CD8-positive, alpha-beta memory T cell (primary cell): Measurements from ENCODE around the gene XRCC4. TPM values are rescaled to one million over a fixed set of nuclear protein-coding genes. Genes with fewer than 3 reads are reported as not detected.

Experiments used
- CTCF ChIA-PET: fragments of 350-600 bp; sonication (Branson Sonifier 250); formaldehyde crosslinking; loops from one replicate; lab custom pipeline; 2021; ENCODE audit warnings: antibody characterized with exemption; lab: Charles Lee
- POLR2A ChIA-PET: fragments of 350-600 bp; sonication (Branson Sonifier 250); formaldehyde crosslinking; loops from one replicate; lab custom pipeline; 2021; ENCODE audit warnings: antibody characterized with exemption; lab: Charles Lee
- DNase-seq, 5 donors: peaks; one replicate each; pipeline versions ENCODE4 v3.0.0 to v3.0.0-alpha.2; 2020 to 2022; ENCODE audit warnings: mixed read lengths in 1 of 5
- H3K27ac ChIP-seq: one replicate; pipeline ENCODE4 v1.7.0; 2013; ENCODE audit warnings: low read depth, mild to moderate bottlenecking, low read length, moderate library complexity
- H3K27me3 ChIP-seq: 2 replicates; pipeline ENCODE4 v1.7.0; 2013; ENCODE audit warnings: low read length, mild to moderate bottlenecking; ENCODE audit not compliant: insufficient read depth, poor library complexity, severe bottlenecking
- H3K36me3 ChIP-seq: 2 replicates; pipeline ENCODE4 v1.7.0; 2013; ENCODE audit warnings: mild to moderate bottlenecking, low read length, moderate library complexity; ENCODE audit not compliant: insufficient read depth
- H3K4me1 ChIP-seq: 2 replicates; pipeline ENCODE4 v1.7.0; 2013; ENCODE audit warnings: mild to moderate bottlenecking, low read length, moderate library complexity; ENCODE audit not compliant: insufficient read depth
- H3K4me3 ChIP-seq: 2 replicates; pipeline ENCODE4 v1.7.0; 2013; ENCODE audit warnings: mild to moderate bottlenecking, low read length
- H3K9me3 ChIP-seq: 2 replicates; pipeline ENCODE4 v1.7.0; 2013; ENCODE audit warnings: mild to moderate bottlenecking, low read length
- H3K27ac Mint-ChIP-seq, 8 donors: one replicate each; pipeline ENCODE4 v1.8.0; 2020 to 2021; ENCODE audit warnings: mixed read lengths in 8 of 8, mild to moderate bottlenecking in 6 of 8, inconsistent platforms in 3 of 8, moderate library complexity in 3 of 8
- H3K27me3 Mint-ChIP-seq, 2 donors: one replicate each; pipeline ENCODE4 v1.8.0; 2020 to 2021; ENCODE audit warnings: mixed read lengths in 2 of 2, mild to moderate bottlenecking in 1 of 2, moderate library complexity in 1 of 2
- H3K36me3 Mint-ChIP-seq, 3 donors: one replicate each; pipeline ENCODE4 v1.8.0; 2020 to 2021; ENCODE audit warnings: mixed read lengths in 3 of 3, inconsistent platforms in 1 of 3, mild to moderate bottlenecking in 1 of 3
- H3K4me1 Mint-ChIP-seq, 3 donors: one replicate each; pipeline ENCODE4 v1.8.0; 2020 to 2021; ENCODE audit warnings: mixed read lengths in 3 of 3, inconsistent platforms in 1 of 3, mild to moderate bottlenecking in 1 of 3
- H3K4me3 Mint-ChIP-seq, 7 donors: one replicate each; pipeline ENCODE4 v1.8.0; 2020 to 2021; ENCODE audit warnings: mixed read lengths in 7 of 7, mild to moderate bottlenecking in 6 of 7, moderate library complexity in 4 of 7, inconsistent platforms in 2 of 7
- H3K9me3 Mint-ChIP-seq, 5 donors: one replicate each; pipeline ENCODE4 v1.8.0; 2020 to 2022; ENCODE audit warnings: mixed read lengths in 5 of 5, mild to moderate bottlenecking in 3 of 5, moderate library complexity in 2 of 5, inconsistent platforms in 1 of 5
- polyA plus RNA-seq: library from polyadenylated mRNA; unstranded; fragments of 300-500 nt; fragmentation: Illumina TruSeq; gene quantifications from one replicate; pipeline ENCODE4 v1.2.3, GENCODE V29; 2021
- total RNA-seq, 2 experiments: library from RNA; stranded (reverse); gene quantifications; one replicate each; pipeline ENCODE4 v1.2.3, GENCODE V29; 2021

The XRCC4 gene
- total and polyA plus RNA-seq, 3 experiments from 2014 or later = 6.9 to 10.0 (median 8.3) TPM

DNA sequence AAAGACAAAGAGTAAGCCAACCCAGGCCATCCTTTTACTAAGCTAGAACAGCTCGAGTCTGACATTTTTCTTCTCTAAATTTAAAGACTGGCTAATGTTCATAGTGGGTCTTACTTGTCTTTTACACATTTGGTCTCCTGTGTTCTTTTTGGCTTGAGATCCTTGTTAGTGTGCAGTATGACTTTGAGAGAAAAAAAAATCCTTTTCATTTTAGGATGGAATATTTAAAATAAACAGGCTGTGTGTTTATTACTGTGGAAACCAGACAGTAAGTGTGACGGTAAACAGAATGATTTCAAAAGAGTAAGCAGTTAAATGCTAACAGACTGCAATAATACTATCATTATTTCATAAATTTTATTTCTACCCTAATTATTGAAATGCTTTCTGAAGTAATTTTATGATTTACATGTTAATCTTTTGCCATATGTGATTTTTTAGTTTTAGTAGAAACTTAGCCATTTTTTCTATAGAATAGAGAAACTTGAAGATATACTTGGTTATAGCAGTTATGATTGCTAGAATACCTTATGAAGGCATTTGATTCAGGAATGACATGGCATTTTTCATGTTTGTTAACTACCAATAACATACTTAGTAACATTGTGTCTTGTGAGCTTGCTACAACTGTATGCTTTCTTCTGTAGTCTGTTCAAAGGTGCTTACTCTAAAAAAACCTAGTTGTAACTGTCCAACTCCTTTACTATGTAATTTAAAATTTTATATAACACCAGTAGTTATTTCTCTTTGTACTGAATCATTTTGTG is 92.4 kb downstream of the XRCC4 start:
- peaks cover 0 to 9% (median 3%) of the 10 kb centered on the region in 3 donors for H3K36me3 Mint-ChIP-seq
- H3K27ac ChIP-seq = no peak overlapping the region
- H3K4me3 Mint-ChIP-seq = no peak overlapping the region
- CTCF ChIA-PET = no interaction called here
- H3K4me1 Mint-ChIP-seq = no peaks in the 10 kb centered on the region
- H3K27me3 ChIP-seq = no peaks in the 10 kb centered on the region
- no peak for DNase-seq
- H3K36me3 ChIP-seq = no peaks in the 10 kb centered on the region
- no peaks in the 10 kb centered on the region for H3K27me3 Mint-ChIP-seq
- no peak overlapping the region for H3K27ac Mint-ChIP-seq
- H3K4me3 ChIP-seq = no peak overlapping the region
- H3K9me3 ChIP-seq = no peaks in the 10 kb centered on the region
- POLR2A ChIA-PET = no interaction called here
- no peaks in the 10 kb centered on the region for H3K4me1 ChIP-seq
- no peaks in the 10 kb centered on the region for H3K9me3 Mint-ChIP-seq

DNA sequence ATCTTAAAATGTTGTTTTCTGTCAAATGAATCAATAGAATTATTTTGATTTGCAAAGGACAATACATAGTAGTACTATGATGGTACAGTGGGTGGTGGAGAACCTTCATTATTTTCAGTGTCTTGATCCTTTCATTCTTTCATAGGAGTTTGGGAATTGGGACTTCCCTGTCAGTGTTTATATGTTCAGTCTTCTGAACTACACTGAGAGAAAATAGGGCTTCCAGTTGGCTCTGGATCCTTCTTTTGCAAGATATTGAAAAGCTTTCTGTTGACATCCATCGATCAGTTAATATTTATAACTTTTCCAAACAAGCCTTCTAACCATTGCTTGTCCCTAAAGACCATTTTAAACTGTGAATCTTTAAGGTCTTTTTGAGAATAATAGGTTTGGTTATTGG is 94.7 kb downstream of the XRCC4 start:
- no peaks in the 10 kb centered on the region for H3K9me3 Mint-ChIP-seq
- H3K27ac ChIP-seq = no peak overlapping the region
- POLR2A ChIA-PET = no interaction called here
- H3K36me3 ChIP-seq = no peaks in the 10 kb centered on the region
- peaks cover 0 to 7% (median 3%) of the 10 kb centered on the region in 3 donors for H3K36me3 Mint-ChIP-seq
- H3K4me1 ChIP-seq = no peaks in the 10 kb centered on the region
- H3K27ac Mint-ChIP-seq = no peak overlapping the region
- H3K4me3 Mint-ChIP-seq = no peak overlapping the region
- CTCF ChIA-PET = no interaction called here
- H3K27me3 ChIP-seq = no peaks in the 10 kb centered on the region
- H3K4me1 Mint-ChIP-seq = no peaks in the 10 kb centered on the region
- H3K9me3 ChIP-seq = no peaks in the 10 kb centered on the region
- no peaks in the 10 kb centered on the region for H3K27me3 Mint-ChIP-seq
- H3K4me3 ChIP-seq = no peak overlapping the region
- DNase-seq = no peak

DNA sequence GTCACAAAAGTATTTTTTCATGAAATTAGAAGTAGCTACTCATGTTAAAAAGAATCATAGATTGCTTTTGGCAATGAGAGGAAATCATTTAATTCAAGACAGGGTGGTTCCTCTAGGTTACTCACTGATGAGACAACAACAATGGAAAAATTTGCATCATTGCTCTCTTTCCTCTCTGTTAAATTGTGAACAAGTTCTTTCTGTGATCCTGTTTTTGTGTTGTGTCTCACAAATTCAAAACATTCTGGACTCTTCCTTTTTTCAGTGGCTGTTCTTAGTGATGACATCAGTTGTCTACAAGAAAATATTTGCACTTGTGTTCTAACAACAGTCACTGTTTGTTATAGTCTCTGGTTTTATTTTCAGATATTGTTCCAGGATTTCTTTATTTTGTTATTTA is 95.3 kb downstream of the XRCC4 start:
- Histone ChIP-seq H3K4me3 (no peak overlapping the region), H3K9me3 (no peaks in the 10 kb centered on the region), H3K36me3 (no peaks in the 10 kb centered on the region), H3K27ac (no peak overlapping the region), H3K27me3 (no peaks in the 10 kb centered on the region), H3K4me1 (no peaks in the 10 kb centered on the region)
- H3K36me3 Mint-ChIP-seq = peaks cover 0 to under 1% (median 0%) of the 10 kb centered on the region in 3 donors
- H3K9me3 Mint-ChIP-seq = no peaks in the 10 kb centered on the region
- POLR2A ChIA-PET = no interaction called here
- H3K27ac Mint-ChIP-seq = no peak overlapping the region
- no peak overlapping the region for H3K4me3 Mint-ChIP-seq
- no peaks in the 10 kb centered on the region for H3K4me1 Mint-ChIP-seq
- DNase-seq = no peak
- H3K27me3 Mint-ChIP-seq = no peaks in the 10 kb centered on the region
- CTCF ChIA-PET = no interaction called here

DNA sequence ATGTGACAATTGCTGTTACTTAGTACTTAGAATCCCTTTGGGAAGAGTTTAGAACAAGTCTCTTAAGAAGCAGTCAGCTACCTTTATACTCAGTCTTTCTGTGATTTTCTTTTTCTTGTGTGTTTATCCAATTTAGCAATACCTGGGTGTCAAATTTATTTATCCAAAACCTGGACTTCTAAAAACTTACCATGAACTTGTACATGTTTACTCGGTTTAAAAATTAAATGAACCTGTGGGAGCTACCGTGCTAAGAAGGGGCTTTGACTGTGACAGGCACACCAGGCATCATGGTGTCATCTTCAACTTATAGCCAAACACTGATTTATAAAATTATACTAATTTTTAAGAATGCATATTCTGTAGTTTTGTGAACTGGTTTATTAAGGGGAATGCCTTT is 96.5 kb downstream of the XRCC4 start:
- POLR2A ChIA-PET = no interaction called here
- no peaks in the 10 kb centered on the region for H3K4me1 Mint-ChIP-seq
- no peak for DNase-seq
- Histone ChIP-seq H3K4me1 (no peaks in the 10 kb centered on the region), H3K36me3 (no peaks in the 10 kb centered on the region), H3K27ac (no peak overlapping the region), H3K27me3 (no peaks in the 10 kb centered on the region), H3K9me3 (no peaks in the 10 kb centered on the region), H3K4me3 (no peak overlapping the region)
- CTCF ChIA-PET = no interaction called here
- H3K9me3 Mint-ChIP-seq = no peaks in the 10 kb centered on the region
- no peaks in the 10 kb centered on the region for H3K27me3 Mint-ChIP-seq
- no peak overlapping the region for H3K4me3 Mint-ChIP-seq
- H3K36me3 Mint-ChIP-seq = no peaks in the 10 kb centered on the region
- no peak overlapping the region for H3K27ac Mint-ChIP-seq

DNA sequence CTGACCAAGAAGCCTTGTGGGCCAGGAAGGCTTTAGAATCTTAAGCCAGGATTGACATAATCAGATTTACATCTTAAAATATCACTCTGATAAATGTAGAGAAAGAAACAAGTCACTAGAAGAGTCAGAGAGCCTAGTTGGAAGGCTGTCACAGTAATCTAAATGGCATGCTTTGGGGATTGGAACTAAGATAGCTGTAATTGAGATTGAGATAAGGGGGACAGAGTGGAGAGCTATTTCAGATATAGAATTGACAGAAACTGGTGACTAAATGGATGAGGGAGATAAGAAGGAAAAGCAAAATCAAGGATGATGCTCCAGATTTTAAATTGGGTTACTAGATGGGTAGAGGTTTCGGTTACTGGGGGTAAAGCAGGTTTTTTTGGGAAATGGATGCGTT is 100.5 kb downstream of the XRCC4 start:
- Mint-ChIP-seq H3K4me3 (no peak overlapping the region), H3K4me1 (no peaks in the 10 kb centered on the region), H3K36me3 (no peaks in the 10 kb centered on the region), H3K27ac (no peak overlapping the region), H3K27me3 (no peaks in the 10 kb centered on the region), H3K9me3 (no peaks in the 10 kb centered on the region)
- H3K4me3 ChIP-seq = no peak overlapping the region
- no peak for DNase-seq
- no peaks in the 10 kb centered on the region for H3K4me1 ChIP-seq
- H3K27ac ChIP-seq = no peak overlapping the region
- CTCF ChIA-PET = no interaction called here
- H3K9me3 ChIP-seq = no peaks in the 10 kb centered on the region
- no peaks in the 10 kb centered on the region for H3K36me3 ChIP-seq
- H3K27me3 ChIP-seq = no peaks in the 10 kb centered on the region
- POLR2A ChIA-PET = no interaction called here

DNA sequence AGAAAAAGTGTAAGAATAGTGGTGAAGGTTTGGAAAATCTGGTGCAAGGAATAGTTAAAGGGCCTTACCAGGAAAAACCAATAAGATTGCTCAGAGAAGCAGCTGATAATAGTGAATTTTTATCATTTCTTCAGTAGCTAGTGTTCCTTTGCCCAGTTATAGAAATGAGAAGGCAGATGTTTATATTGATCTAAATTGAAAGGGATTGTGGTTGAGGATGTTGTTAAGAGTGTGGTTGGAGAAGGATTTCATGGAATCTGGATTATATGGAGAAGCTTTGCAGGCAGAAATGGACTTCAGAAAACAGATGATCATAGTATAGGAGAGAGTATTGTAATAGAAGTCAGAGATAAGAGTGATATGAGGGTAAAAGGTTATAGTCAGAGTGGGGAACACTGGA is 102.6 kb downstream of the XRCC4 start:
- H3K36me3 Mint-ChIP-seq = peaks cover 0 to 9% (median 0%) of the 10 kb centered on the region in 3 donors

DNA sequence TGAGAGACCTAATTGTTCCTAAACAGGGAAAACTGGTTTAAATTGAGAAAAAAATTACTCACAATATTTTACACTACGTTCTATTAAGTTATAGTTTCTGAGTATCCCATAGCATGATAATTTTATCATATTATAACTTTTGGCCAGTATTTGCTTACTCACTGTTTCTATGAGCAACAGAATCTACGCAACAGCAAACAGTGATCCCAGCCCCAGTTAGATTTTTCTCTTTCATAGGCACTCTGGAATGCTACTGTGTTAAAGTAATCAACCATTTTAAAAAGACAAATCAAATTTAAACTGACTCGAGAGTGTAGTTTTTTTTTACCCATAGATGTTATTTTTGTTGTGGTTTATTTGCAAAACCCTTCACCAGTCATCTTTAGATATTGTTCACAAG is 107.2 kb downstream of the XRCC4 start:
- Histone ChIP-seq H3K9me3 (no peaks in the 10 kb centered on the region), H3K4me1 (no peaks in the 10 kb centered on the region), H3K27ac (no peak overlapping the region), H3K36me3 (no peaks in the 10 kb centered on the region), H3K4me3 (no peak overlapping the region), H3K27me3 (no peaks in the 10 kb centered on the region)
- DNase-seq = no peak
- ChIA-PET POLR2A (no interaction called here), CTCF (no interaction called here)
- Mint-ChIP-seq H3K27me3 (no peaks in the 10 kb centered on the region), H3K36me3 (peaks cover 0 to 11% (median 0%) of the 10 kb centered on the region in 3 donors), H3K9me3 (peaks cover 0 to 8% (median 0%) of the 10 kb centered on the region in 5 donors), H3K27ac (no peak overlapping the region), H3K4me3 (no peak overlapping the region), H3K4me1 (no peaks in the 10 kb centered on the region)

More for the DNA sequence above, 102.6 kb downstream of the XRCC4 start:
- Histone ChIP-seq H3K9me3 (no peaks in the 10 kb centered on the region), H3K27me3 (no peaks in the 10 kb centered on the region), H3K27ac (no peak overlapping the region), H3K36me3 (no peaks in the 10 kb centered on the region), H3K4me1 (no peaks in the 10 kb centered on the region), H3K4me3 (no peak overlapping the region)
- POLR2A ChIA-PET = no interaction called here
- CTCF ChIA-PET = interaction anchor here (1.3 kb wide), 1 partner anchor 9 kb away, joined by 3 read pairs; no protein-coding TSS in a partner anchor
- H3K27me3 Mint-ChIP-seq = no peaks in the 10 kb centered on the region
- no peak overlapping the region for H3K27ac Mint-ChIP-seq
- H3K4me3 Mint-ChIP-seq = no peak overlapping the region
- H3K4me1 Mint-ChIP-seq = no peaks in the 10 kb centered on the region
- DNase-seq = no peak
- peaks cover 0 to 2% (median 0%) of the 10 kb centered on the region in 5 donors for H3K9me3 Mint-ChIP-seq

DNA sequence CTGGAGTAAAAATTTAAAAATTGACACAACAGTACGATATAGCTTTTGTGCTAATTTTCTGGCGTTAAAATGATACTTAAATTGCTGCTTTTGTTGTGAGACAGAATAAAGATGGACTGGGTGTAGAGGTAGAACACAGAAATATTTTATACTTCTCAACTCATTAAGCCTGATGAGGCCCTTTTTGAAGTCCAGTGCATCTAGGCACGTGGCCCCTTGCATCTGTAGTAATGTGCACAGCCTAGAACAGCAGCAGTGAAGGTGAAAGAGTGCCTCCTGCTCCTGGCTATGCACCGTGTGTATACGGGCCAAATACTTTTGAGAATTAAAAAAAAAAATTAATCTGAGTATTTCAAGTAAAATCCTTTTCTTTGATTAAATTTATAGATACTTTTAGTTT is 115.6 kb downstream of the XRCC4 start:
- Mint-ChIP-seq H3K27me3 (no peaks in the 10 kb centered on the region), H3K27ac (no peak overlapping the region), H3K36me3 (no peaks in the 10 kb centered on the region), H3K9me3 (no peaks in the 10 kb centered on the region), H3K4me1 (no peaks in the 10 kb centered on the region), H3K4me3 (no peak overlapping the region)
- H3K27ac ChIP-seq = no peak overlapping the region
- no peaks in the 10 kb centered on the region for H3K9me3 ChIP-seq
- DNase-seq = no peak
- ChIA-PET POLR2A (no interaction called here), CTCF (no interaction called here)
- H3K4me3 ChIP-seq = no peak overlapping the region
- H3K4me1 ChIP-seq = no peaks in the 10 kb centered on the region
- H3K36me3 ChIP-seq = no peaks in the 10 kb centered on the region
- no peaks in the 10 kb centered on the region for H3K27me3 ChIP-seq
